Motor neuron (in vitro differentiated cells): ENCODE measurements around the gene HPCAL1. TPM values are rescaled to one million over a fixed set of nuclear protein-coding genes. Genes with fewer than 3 reads are reported as not detected.

ENCODE experiments used
- ATAC-seq, 8 experiments: fragments of 200-7000 bp; cut with Tn5 transposase; replicated peaks in 6 of 8; 2 replicates each; pipeline ENCODE4 v1.8.0; 2021; ENCODE audit warnings: mild to moderate bottlenecking in 8 of 8, moderate library complexity in 8 of 8
- H3K27ac ChIP-seq, 2 donors: fragments of 250-450 bp; sonication (Bioruptor Pico); 2 replicates each; pipeline ENCODE4 v1.9.0; 2021; ENCODE audit warnings: antibody characterized with exemption in 2 of 2, mild to moderate bottlenecking in 2 of 2, moderate library complexity in 1 of 2
- H3K4me1 ChIP-seq, 2 donors: fragments of 250-450 bp; sonication (Bioruptor Pico); replicated peaks in 1 of 2; 2 replicates each; pipeline ENCODE4 v1.6.1; 2021; ENCODE audit warnings: antibody characterized with exemption in 2 of 2, mild to moderate bottlenecking in 2 of 2, moderate library complexity in 1 of 2
- H3K4me3 ChIP-seq, 5 donors: fragments of 250-450 bp; sonication (Bioruptor Pico); 2 replicates each; pipeline ENCODE4 v1.9.0; 2021; ENCODE audit warnings: antibody characterized with exemption in 5 of 5, mild to moderate bottlenecking in 5 of 5, moderate library complexity in 4 of 5
- WGBS, 10 experiments: fragments of 450-650 bp; shearing (Covaris generic); methylation state at CpG; one replicate each; pipeline ENCODE4 v1.0.0; 2022; 5-methylcytosine and 5-hydroxymethylcytosine counted together
- in situ Hi-C, 9 experiments: fragments of 400-800 bp; cut with MboI; loops; one replicate each; pipeline ENCODE4 v1.15.0; 2021; ENCODE audit warnings: low sequenced_read_pairs in 9 of 9, low pct_unique_long_range_greater_than_20kb in 2 of 9; ENCODE audit not compliant: unreplicated experiment in 9 of 9
- total RNA-seq, 8 experiments: library from RNA; unstranded; fragments of 300-600 nt; gene quantifications; 2 replicates each; pipeline versions ENCODE4 v1.2.3 to v1.2.4, GENCODE V29; 2022

HPCAL1 gene
- total RNA-seq, 8 experiments from 2014 or later, result 19.0 to 43.2 (median 24.9) TPM

GRCh38 chr2:10342245-10342951 lies 39.7 kb downstream of the HPCAL1 start:
- WGBS, 10 experiments, result 40 to 93% (median 80%) methylated on average over 1 to 11 of the region's 18 CpGs; no CpG with 5 or more reads in 3 of the 10 experiments
- Histone ChIP-seq H3K4me3 (no peak overlapping the region), H3K27ac (no peak overlapping the region), H3K4me1 (peaks cover 16 to 25% of the 10 kb centered on the region in 2 donors)
- in situ Hi-C loops, result no loop called here
- ATAC-seq, result no peak

- 76 to 100% (median 100%) methylated on average over 1 to 3 of the region's 3 CpGs; no CpG with 5 or more reads in 5 of the 10 experiments for WGBS, 10 experiments
- in situ Hi-C loops, result no loop called here
- ATAC-seq, result no peak
- Histone ChIP-seq H3K27ac (no peak overlapping the region), H3K4me1 (peaks cover 12 to 30% of the 10 kb centered on the region in 2 donors), H3K4me3 (no peak overlapping the region)
Measured at GRCh38 chr2:10343191-10343590, 40.5 kb downstream of the HPCAL1 start.

GRCh38 chr2:10343658-10344057 lies 41.0 kb downstream of the HPCAL1 start:
- no peak overlapping the region for H3K4me3 ChIP-seq
- H3K27ac ChIP-seq, result peak overlapping the region in 1 of 2 donors; percentile 9
- peaks cover 12 to 30% of the 10 kb centered on the region in 2 donors for H3K4me1 ChIP-seq
- in situ Hi-C loops, result no loop called here
- 60 to 90% (median 79%) methylated on average over 2 to 6 of the region's 8 CpGs; no CpG with 5 or more reads in 7 of the 10 experiments for WGBS, 10 experiments
- ATAC-seq, result peak in 1 of 8 experiments; percentile 7

GRCh38 chr2:10344105-10345066 lies 41.7 kb downstream of the HPCAL1 start:
- H3K4me1 ChIP-seq, result peaks cover 12 to 30% of the 10 kb centered on the region in 2 donors
- WGBS, 10 experiments, result 22 to 100% (median 70%) methylated on average over 1 to 7 of the region's 19 CpGs
- no peak overlapping the region for H3K4me3 ChIP-seq
- ATAC-seq, result peak in 7 of 8 experiments; percentile 64 to 87 (median 82)
- in situ Hi-C loops, result no loop called here
- peak overlapping the region in 1 of 2 donors; percentile 9 for H3K27ac ChIP-seq

GRCh38 chr2:10345126-10345525 lies 42.4 kb downstream of the HPCAL1 start:
- ATAC-seq, result no peak
- Histone ChIP-seq H3K4me3 (no peak overlapping the region), H3K4me1 (peaks cover 12 to 30% of the 10 kb centered on the region in 2 donors), H3K27ac (no peak overlapping the region)
- in situ Hi-C loops, result no loop called here
- 86 to 100% (median 100%) methylated on average over 1 to 3 of the region's 3 CpGs; no CpG with 5 or more reads in 2 of the 10 experiments for WGBS, 10 experiments

- H3K27ac ChIP-seq, result no peak overlapping the region
- in situ Hi-C loops, result no loop called here
- H3K4me3 ChIP-seq, result no peak overlapping the region
- 52 to 100% (median 83%) methylated on average over 1 to 3 of the region's 3 CpGs; no CpG with 5 or more reads in 1 of the 10 experiments for WGBS, 10 experiments
- ATAC-seq, result no peak
- peaks cover 12 to 30% of the 10 kb centered on the region in 2 donors for H3K4me1 ChIP-seq
Measured at GRCh38 chr2:10345813-10346212, 43.1 kb downstream of the HPCAL1 start.

- peak in 1 of 8 experiments; percentile 36 for ATAC-seq
- Histone ChIP-seq H3K27ac (no peak overlapping the region), H3K4me1 (peaks cover 12 to 30% of the 10 kb centered on the region in 2 donors), H3K4me3 (no peak overlapping the region)
- in situ Hi-C loops, result no loop called here
- 80 to 94% methylated on average over 3 to 4 of the region's 16 CpGs; no CpG with 5 or more reads in 8 of the 10 experiments for WGBS, 10 experiments
Measured at GRCh38 chr2:10346929-10347561, 44.3 kb downstream of the HPCAL1 start.

GRCh38 chr2:10347562-10347948 lies 44.9 kb downstream of the HPCAL1 start:
- in situ Hi-C loops, result no loop called here
- WGBS, 10 experiments, result 70 to 100% (median 90%) methylated on average over 1 to 5 of the region's 7 CpGs; no CpG with 5 or more reads in 3 of the 10 experiments
- no peak for ATAC-seq

GRCh38 chr2:10348891-10349290 lies 46.2 kb downstream of the HPCAL1 start:
- 67 to 100% (median 84%) methylated on average over 1 to 7 of the region's 7 CpGs for WGBS, 10 experiments
- Histone ChIP-seq H3K4me1 (peaks cover 9 to 27% of the 10 kb centered on the region in 2 donors), H3K27ac (no peak overlapping the region), H3K4me3 (no peak overlapping the region)
- in situ Hi-C loops, result no loop called here
- ATAC-seq, result no peak

More at GRCh38 chr2:10347562-10347948, 44.9 kb downstream of the HPCAL1 start:
- H3K27ac ChIP-seq, result no peak overlapping the region
- H3K4me1 ChIP-seq, result peaks cover 12 to 30% of the 10 kb centered on the region in 2 donors
- no peak overlapping the region for H3K4me3 ChIP-seq

GRCh38 chr2:10350761-10351160 lies 48.1 kb downstream of the HPCAL1 start:
- no peak for ATAC-seq
- H3K4me1 ChIP-seq, result peaks cover 3 to 20% of the 10 kb centered on the region in 2 donors
- no peak overlapping the region for H3K27ac ChIP-seq
- in situ Hi-C loops, result no loop called here
- WGBS, 10 experiments, result 61 to 96% (median 82%) methylated on average over 2 to 5 of the region's 5 CpGs; no CpG with 5 or more reads in 2 of the 10 experiments
- no peak overlapping the region for H3K4me3 ChIP-seq

- ATAC-seq, result no peak
- Histone ChIP-seq H3K4me1 (peaks cover 3 to 5% of the 10 kb centered on the region in 2 donors), H3K4me3 (no peak overlapping the region), H3K27ac (no peak overlapping the region)
- 82 to 100% (median 88%) methylated on average over 1 to 4 of the region's 5 CpGs; no CpG with 5 or more reads in 4 of the 10 experiments for WGBS, 10 experiments
- in situ Hi-C loops, result no loop called here
Measured at GRCh38 chr2:10352361-10352760, 49.7 kb downstream of the HPCAL1 start.

- Histone ChIP-seq H3K4me1 (peaks cover 0 to 7% of the 10 kb centered on the region in 2 donors), H3K27ac (no peak overlapping the region), H3K4me3 (no peak overlapping the region)
- 74 to 100% (median 97%) methylated on average over 1 to 5 of the region's 7 CpGs; no CpG with 5 or more reads in 3 of the 10 experiments for WGBS, 10 experiments
- in situ Hi-C loops, result no loop called here
- no peak for ATAC-seq
Measured at GRCh38 chr2:10352972-10353371, 50.3 kb downstream of the HPCAL1 start.
